ENCODE results near the gene PARP16. TPM values are rescaled to one million over a fixed set of nuclear protein-coding genes. Genes with fewer than 3 reads are reported as not detected.
A peak's percentile ranks its signal among the peaks of the same experiment; 100 is the strongest.

PARP16 gene
- total RNA-seq, 4 donors from 2014 or later, result 7.0 to 23.1 (median 8.1) TPM

- H3K36me3 ChIP-seq, result peaks cover 0 to 19% (median 0%) of the 10 kb centered on the region in 3 donors
- H3K4me1 ChIP-seq, result peaks cover 0 to 9% (median 0%) of the 10 kb centered on the region in 4 donors
- no peaks in the 10 kb centered on the region for H3K27me3 ChIP-seq
- DNase-seq, result no peak
- no peak overlapping the region for H3K4me3 ChIP-seq
- no peaks in the 10 kb centered on the region for H3K9me3 ChIP-seq
- no peak overlapping the region for H3K27ac ChIP-seq
- TF ChIP-seq POLR2A (IDR thresholded peaks at IDR 0.05) (no peak), CTCF (IDR thresholded peaks at IDR 0.05) (no peak)
Observed at GRCh38 chr15:65255486-65256140, 31.1 kb downstream of the PARP16 start.

DNA sequence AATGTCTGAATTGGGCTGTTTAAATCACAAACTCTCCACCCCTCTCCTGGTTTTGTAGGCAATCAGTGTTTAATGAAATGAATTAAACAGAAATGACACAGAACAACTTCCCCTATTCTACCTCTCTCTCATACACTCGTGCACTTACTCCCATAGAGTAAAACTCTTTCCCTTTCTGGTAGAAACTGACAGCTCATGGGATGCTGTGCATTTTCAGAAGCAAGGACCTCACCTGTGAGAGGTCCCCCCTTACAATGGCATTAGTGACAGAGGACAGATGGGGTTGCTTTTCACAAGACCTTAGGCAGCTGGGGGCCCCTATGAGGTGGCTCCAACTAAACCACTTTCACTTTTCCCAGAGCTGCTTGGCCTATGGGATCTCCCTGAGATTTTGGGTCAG is 31.9 kb downstream of the PARP16 start:
- H3K9me3 ChIP-seq, result no peaks in the 10 kb centered on the region
- no peak for DNase-seq
- no peak overlapping the region for H3K4me3 ChIP-seq
- H3K27me3 ChIP-seq, result no peaks in the 10 kb centered on the region
- H3K4me1 ChIP-seq, result peaks cover 0 to 9% (median 0%) of the 10 kb centered on the region in 4 donors
- TF ChIP-seq POLR2A (IDR thresholded peaks at IDR 0.05) (no peak), CTCF (IDR thresholded peaks at IDR 0.05) (no peak)
- H3K36me3 ChIP-seq, result peaks cover 0 to 11% (median 0%) of the 10 kb centered on the region in 3 donors
- peak overlapping the region in 1 of 4 donors; percentile 34 for H3K27ac ChIP-seq

DNA sequence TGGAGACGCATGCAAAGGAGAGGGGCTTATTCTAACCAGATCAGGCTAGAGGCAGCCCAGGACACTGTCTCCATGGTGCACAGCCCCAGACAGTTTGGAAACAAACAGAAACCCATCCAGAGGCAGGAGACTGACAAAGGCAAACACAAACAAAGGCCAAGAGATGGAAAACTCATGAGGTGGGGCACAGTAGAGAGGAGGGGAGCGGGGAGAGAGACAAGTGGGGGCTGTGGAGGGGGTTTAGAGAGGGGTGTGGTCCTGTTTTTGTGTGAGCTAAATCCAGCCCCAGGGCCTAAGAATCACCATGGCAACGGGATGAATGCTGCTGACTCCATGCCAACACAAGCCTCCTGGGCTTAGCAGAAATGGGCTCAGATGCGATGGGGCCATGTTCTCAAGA is 32.3 kb downstream of the PARP16 start:
- peaks cover 0 to 10% (median 0%) of the 10 kb centered on the region in 3 donors for H3K36me3 ChIP-seq
- TF ChIP-seq CTCF (IDR thresholded peaks at IDR 0.05) (no peak), POLR2A (IDR thresholded peaks at IDR 0.05) (no peak)
- peaks cover 0 to 9% (median 0%) of the 10 kb centered on the region in 4 donors for H3K4me1 ChIP-seq
- peak overlapping the region in 1 of 4 donors; percentile 34 for H3K27ac ChIP-seq
- no peaks in the 10 kb centered on the region for H3K27me3 ChIP-seq
- no peak for DNase-seq
- no peak overlapping the region for H3K4me3 ChIP-seq
- no peaks in the 10 kb centered on the region for H3K9me3 ChIP-seq

- DNase-seq, result no peak
- Histone ChIP-seq H3K27ac (no peak overlapping the region), H3K4me3 (no peak overlapping the region), H3K27me3 (no peaks in the 10 kb centered on the region), H3K4me1 (no peaks in the 10 kb centered on the region), H3K36me3 (no peaks in the 10 kb centered on the region), H3K9me3 (no peaks in the 10 kb centered on the region)
- TF ChIP-seq POLR2A (IDR thresholded peaks at IDR 0.05) (no peak), CTCF (IDR thresholded peaks at IDR 0.05) (no peak)
Observed at GRCh38 chr15:65249641-65250040, 37.0 kb downstream of the PARP16 start.

DNA sequence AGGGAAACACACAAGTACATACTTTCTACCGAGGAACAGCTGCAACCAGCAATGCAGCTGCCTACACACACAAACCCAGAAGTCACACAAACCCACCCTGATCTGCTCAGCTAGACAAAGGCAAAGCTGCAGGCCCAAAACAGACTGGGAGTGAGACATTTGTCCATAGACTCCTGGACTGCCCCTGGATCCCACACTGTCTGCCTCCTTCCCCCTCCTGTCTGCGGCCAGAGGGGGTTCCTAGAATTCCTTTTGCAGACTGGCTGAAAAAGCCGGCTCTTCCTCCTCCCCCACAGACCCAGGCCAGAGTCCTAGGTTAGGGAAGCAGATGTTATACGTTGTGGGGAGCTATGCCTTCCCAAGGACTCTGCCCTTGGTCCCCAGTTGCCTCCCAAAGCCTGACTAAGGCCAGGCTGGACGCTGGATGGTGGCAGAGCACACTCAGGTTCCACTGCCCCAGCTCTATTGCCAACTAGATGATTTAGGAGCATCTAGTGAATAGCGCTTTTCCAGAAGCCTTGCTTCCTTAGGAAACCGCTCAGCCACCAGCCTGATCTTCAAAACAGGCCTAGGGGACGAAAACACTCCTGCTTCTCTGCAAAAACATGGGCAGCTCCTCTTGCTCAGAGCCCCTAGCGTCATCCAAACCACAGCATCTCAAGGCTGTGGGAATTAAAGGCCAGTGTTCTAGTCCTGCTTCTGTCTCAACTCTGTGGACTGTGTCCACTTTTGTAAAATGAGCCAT is 38.0 kb downstream of the PARP16 start:
- H3K9me3 ChIP-seq, result no peaks in the 10 kb centered on the region
- TF ChIP-seq CTCF (IDR thresholded peaks at IDR 0.05) (no peak), POLR2A (IDR thresholded peaks at IDR 0.05) (no peak)
- H3K36me3 ChIP-seq, result no peaks in the 10 kb centered on the region
- no peaks in the 10 kb centered on the region for H3K27me3 ChIP-seq
- H3K4me1 ChIP-seq, result no peaks in the 10 kb centered on the region
- no peak overlapping the region for H3K4me3 ChIP-seq
- no peak for DNase-seq
- peak overlapping the region in 1 of 4 donors; percentile 22 for H3K27ac ChIP-seq

All from Peyer's patch (tissue), 4 donors.